Measurements from ENCODE around the gene DLL1.

DNA sequence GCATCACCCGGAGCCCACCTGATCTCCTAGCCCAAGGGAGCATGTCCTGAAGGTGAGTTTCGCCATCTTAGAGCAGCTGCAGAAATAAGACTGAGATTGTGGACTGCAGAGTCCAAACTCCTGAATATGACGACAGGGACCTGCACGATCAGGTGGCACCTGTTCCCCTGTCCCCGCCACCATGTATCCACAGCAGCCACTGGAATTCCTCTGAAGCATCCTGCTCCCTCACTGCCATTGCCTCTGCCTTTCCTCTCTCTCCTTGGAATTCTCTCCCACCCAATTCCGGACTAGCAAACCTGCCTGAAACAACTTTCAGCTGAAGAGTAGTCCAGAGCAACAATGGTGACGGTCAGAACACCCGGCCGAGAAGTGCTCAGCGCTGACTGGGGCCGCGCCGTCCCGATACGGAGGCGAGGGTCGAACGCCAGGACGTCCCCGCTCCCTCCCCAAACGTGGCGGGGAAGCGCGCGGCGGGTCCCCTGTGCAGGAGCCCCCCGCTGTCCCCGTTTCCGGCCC lies 15.0 kb upstream of the DLL1 start:
- TF ChIP-seq, protein P1, sequence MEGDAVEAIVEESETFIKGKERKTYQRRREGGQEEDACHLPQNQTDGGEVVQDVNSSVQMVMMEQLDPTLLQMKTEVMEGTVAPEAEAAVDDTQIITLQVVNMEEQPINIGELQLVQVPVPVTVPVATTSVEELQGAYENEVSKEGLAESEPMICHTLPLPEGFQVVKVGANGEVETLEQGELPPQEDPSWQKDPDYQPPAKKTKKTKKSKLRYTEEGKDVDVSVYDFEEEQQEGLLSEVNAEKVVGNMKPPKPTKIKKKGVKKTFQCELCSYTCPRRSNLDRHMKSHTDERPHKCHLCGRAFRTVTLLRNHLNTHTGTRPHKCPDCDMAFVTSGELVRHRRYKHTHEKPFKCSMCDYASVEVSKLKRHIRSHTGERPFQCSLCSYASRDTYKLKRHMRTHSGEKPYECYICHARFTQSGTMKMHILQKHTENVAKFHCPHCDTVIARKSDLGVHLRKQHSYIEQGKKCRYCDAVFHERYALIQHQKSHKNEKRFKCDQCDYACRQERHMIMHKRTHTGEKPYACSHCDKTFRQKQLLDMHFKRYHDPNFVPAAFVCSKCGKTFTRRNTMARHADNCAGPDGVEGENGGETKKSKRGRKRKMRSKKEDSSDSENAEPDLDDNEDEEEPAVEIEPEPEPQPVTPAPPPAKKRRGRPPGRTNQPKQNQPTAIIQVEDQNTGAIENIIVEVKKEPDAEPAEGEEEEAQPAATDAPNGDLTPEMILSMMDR (IDR thresholded peaks at IDR 0.05) = no peak
- no peak for TF ChIP-seq POLR2A (IDR thresholded peaks at IDR 0.05)

All from uterus (tissue), 2 donors.